Measurements from ENCODE around the gene KRTAP9-7. TPM values are rescaled to one million over a fixed set of nuclear protein-coding genes. Genes with fewer than 3 reads are reported as not detected.
"Not testable (repeated sequence)": the region's sequence is repeated elsewhere in the genome, so short reads cannot be mapped to it uniquely, and the experiment has no call there.

KRTAP9-7 gene
- total and polyA plus RNA-seq, 2 experiments from 2014 or later, result not detected

DNA sequence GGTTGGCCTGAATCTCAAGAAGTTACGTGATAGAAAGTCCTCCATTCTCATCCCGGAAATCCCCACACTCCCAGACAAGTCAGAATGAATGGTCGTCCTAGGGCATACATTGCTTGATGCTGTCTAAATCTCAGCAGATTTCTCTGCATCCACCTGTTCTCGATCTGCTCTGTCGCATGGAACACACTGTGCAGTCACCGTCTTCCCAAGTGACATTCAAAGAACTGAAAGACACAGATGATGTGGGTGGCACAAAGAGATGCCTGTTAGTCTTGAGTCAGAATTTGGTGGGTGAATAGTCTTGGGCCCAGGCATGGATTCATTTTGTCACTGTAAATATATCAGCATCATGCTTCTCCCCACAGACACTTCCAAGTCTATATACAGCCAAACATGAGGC is 43.8 kb upstream of the KRTAP9-7 start:
- Histone ChIP-seq H3F3A (replicated peaks; ENCODE audit: low read depth) (no peaks in the 10 kb centered on the region), H2AFZ (no peak overlapping the region), H3K79me2 (replicated peaks; ENCODE audit: insufficient read depth) (no peaks in the 10 kb centered on the region), H3K27ac (ENCODE audit: low read depth) (no peak overlapping the region), H3K36me3 (ENCODE audit: insufficient read depth) (no peaks in the 10 kb centered on the region), H3K4me3 (no peak overlapping the region), H3K4me1 (ENCODE audit: insufficient read depth) (no peaks in the 10 kb centered on the region), H3K27me3 (ENCODE audit: insufficient read depth) (no peaks in the 10 kb centered on the region), H3K4me2 (no peak overlapping the region), H3K9me2 (ENCODE audit: insufficient read depth) (no peaks in the 10 kb centered on the region), H4K20me1 (replicated peaks; ENCODE audit: insufficient read depth) (no peaks in the 10 kb centered on the region)
- no peaks in the 10 kb centered on the region for H3K9me3 Mint-ChIP-seq
- H3K4me1 Mint-ChIP-seq, result no peaks in the 10 kb centered on the region
- TF ChIP-seq, protein P1, sequence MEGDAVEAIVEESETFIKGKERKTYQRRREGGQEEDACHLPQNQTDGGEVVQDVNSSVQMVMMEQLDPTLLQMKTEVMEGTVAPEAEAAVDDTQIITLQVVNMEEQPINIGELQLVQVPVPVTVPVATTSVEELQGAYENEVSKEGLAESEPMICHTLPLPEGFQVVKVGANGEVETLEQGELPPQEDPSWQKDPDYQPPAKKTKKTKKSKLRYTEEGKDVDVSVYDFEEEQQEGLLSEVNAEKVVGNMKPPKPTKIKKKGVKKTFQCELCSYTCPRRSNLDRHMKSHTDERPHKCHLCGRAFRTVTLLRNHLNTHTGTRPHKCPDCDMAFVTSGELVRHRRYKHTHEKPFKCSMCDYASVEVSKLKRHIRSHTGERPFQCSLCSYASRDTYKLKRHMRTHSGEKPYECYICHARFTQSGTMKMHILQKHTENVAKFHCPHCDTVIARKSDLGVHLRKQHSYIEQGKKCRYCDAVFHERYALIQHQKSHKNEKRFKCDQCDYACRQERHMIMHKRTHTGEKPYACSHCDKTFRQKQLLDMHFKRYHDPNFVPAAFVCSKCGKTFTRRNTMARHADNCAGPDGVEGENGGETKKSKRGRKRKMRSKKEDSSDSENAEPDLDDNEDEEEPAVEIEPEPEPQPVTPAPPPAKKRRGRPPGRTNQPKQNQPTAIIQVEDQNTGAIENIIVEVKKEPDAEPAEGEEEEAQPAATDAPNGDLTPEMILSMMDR (conservative IDR thresholded peaks at IDR 0.05; ENCODE audit: low read depth in 2 of 2), result no peak
- TF ChIP-seq ZNF114 (CRISPR knock-in tag; IDR thresholded peaks at IDR 0.05), result no peak
- no peak for TF ChIP-seq NANOG (IDR thresholded peaks at IDR 0.05; ENCODE audit: borderline replicate concordance)
- TF ChIP-seq EZH2 (IDR thresholded peaks at IDR 0.05; ENCODE audit: low read depth, unreplicated experiment), result no peak
- no peak for TF ChIP-seq STAT1 (IDR thresholded peaks at IDR 0.05; ENCODE audit: unreplicated experiment)
- TF ChIP-seq POLR2AphosphoS5 (IDR thresholded peaks at IDR 0.05; ENCODE audit: low read depth), result no peak
- no peak overlapping the region for H3K4me3 Mint-ChIP-seq
- DNase-seq (ENCODE audit: low spot score) (no peak), ATAC-seq (no peak)
- no peak overlapping the region for H3K27ac Mint-ChIP-seq
- H3K27me3 Mint-ChIP-seq (ENCODE audit: insufficient read depth, low read depth, poor library complexity), result no peaks in the 10 kb centered on the region
- no peaks in the 10 kb centered on the region for H3K36me3 Mint-ChIP-seq (ENCODE audit: low read depth)

DNA sequence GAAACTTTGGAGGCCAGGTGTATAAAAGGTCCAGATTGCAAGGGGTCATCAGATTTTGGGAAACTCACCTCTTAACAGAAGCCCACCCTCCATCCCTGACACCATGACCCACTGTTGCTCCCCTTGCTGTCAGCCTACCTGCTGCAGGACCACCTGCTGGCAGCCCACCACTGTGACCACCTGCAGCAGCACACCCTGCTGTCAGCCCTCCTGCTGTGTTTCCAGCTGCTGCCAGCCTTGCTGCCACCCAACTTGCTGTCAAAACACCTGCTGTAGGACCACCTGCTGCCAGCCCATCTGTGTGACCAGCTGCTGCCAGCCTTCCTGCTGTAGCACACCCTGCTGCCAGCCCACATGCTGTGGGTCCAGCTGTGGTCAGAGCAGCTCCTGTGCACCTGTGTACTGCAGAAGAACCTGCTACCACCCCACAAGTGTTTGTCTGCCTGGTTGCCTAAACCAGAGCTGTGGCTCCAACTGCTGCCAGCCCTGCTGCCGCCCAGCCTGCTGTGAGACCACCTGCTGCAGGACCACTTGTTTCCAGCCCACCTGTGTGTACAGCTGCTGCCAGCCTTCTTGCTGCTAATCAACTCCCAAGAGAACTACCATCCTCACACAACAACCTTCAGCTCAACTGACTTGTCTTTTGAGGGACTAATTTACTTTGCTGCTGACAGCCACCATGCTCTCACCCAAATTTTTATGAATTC is 42.9 kb upstream of the KRTAP9-7 start, which contains the start of gene KRTAP9-3:
KRTAP9-3 (plus strand) TSS at position 51 of the 707 bp plus-strand sequence; CDS start at position 104, 53 bp downstream.
- H3K4me3 ChIP-seq; H3K79me2 ChIP-seq (replicated peaks; ENCODE audit: insufficient read depth); H3F3A ChIP-seq (replicated peaks; ENCODE audit: low read depth); H4K20me1 ChIP-seq (replicated peaks; ENCODE audit: insufficient read depth); ATAC-seq; H3K27me3 ChIP-seq (ENCODE audit: insufficient read depth); H2AFZ ChIP-seq; H3K4me2 ChIP-seq; H3K4me1 ChIP-seq (ENCODE audit: insufficient read depth); DNase-seq (ENCODE audit: low spot score); H3K27me3 Mint-ChIP-seq (ENCODE audit: insufficient read depth, low read depth, poor library complexity); H3K27ac Mint-ChIP-seq; H3K9me3 Mint-ChIP-seq; H3K4me1 Mint-ChIP-seq; H3K36me3 Mint-ChIP-seq (ENCODE audit: low read depth); H3K9me2 ChIP-seq (ENCODE audit: insufficient read depth); H3K36me3 ChIP-seq (ENCODE audit: insufficient read depth); H3K4me3 Mint-ChIP-seq; H3K27ac ChIP-seq (ENCODE audit: low read depth): not testable (repeated sequence)

DNA sequence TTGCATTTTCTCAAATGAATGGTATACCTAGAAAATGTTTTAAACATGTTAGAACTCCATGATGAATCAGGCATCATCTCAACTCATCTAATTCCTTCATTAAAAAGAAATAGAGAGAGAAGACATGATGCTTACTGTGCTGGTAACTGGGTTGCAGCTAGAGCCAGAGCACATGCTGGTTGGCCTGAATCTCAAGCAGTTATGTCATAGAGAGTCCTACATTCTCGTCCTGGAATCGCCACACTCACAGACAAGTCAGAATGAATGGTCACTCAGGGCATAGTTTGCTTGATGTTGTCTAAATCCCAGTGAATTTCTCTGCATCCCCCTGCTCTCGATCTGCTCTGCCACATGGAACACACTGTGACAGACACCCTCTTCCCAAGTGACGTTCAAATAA is 38.4 kb upstream of the KRTAP9-7 start:
- H3K4me1 Mint-ChIP-seq; H3K4me3 ChIP-seq; H3K27me3 ChIP-seq (ENCODE audit: insufficient read depth); H3K4me2 ChIP-seq; H3K27me3 Mint-ChIP-seq (ENCODE audit: insufficient read depth, low read depth, poor library complexity); H3K4me1 ChIP-seq (ENCODE audit: insufficient read depth); H3K27ac Mint-ChIP-seq; ATAC-seq; DNase-seq (ENCODE audit: low spot score); H3K9me2 ChIP-seq (ENCODE audit: insufficient read depth); H3K36me3 Mint-ChIP-seq (ENCODE audit: low read depth); H3F3A ChIP-seq (replicated peaks; ENCODE audit: low read depth); H3K4me3 Mint-ChIP-seq; H3K79me2 ChIP-seq (replicated peaks; ENCODE audit: insufficient read depth); H3K27ac ChIP-seq (ENCODE audit: low read depth); H3K36me3 ChIP-seq (ENCODE audit: insufficient read depth); H4K20me1 ChIP-seq (replicated peaks; ENCODE audit: insufficient read depth); H2AFZ ChIP-seq: not testable (repeated sequence)
- peaks cover 11% of the 10 kb centered on the region for H3K9me3 Mint-ChIP-seq

DNA sequence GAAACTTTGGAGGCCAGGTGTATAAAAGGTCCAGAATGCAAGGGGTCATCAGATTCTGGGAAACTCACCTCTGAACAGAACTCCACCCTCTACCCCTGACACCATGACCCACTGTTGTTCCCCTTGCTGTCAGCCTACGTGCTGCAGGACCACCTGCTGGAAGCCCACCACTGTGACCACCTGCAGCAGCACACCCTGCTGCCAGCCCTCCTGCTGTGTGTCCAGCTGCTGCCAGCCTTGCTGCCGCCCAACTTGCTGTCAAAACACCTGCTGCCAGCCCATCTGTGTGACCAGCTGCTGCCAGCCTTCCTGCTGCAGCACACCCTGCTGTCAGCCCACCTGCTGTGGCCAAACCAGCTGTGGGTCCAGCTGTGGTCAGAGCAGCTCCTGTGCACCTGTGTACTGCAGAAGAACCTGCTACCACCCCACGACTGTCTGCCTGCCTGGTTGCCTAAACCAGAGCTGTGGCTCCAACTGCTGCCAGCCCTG is 37.5 kb upstream of the KRTAP9-7 start, which contains the start of gene KRTAP9-8:
KRTAP9-8 (plus strand) TSS at position 51 of the 489 bp plus-strand sequence; CDS start at position 104, 53 bp downstream.
- not testable (repeated sequence) for ATAC-seq; H4K20me1 ChIP-seq (replicated peaks; ENCODE audit: insufficient read depth); H3K27me3 ChIP-seq (ENCODE audit: insufficient read depth); H3K4me2 ChIP-seq; H3K4me1 ChIP-seq (ENCODE audit: insufficient read depth); H3K4me3 Mint-ChIP-seq; H3K9me2 ChIP-seq (ENCODE audit: insufficient read depth); H3F3A ChIP-seq (replicated peaks; ENCODE audit: low read depth); H3K27me3 Mint-ChIP-seq (ENCODE audit: insufficient read depth, low read depth, poor library complexity); H2AFZ ChIP-seq; H3K27ac Mint-ChIP-seq; DNase-seq (ENCODE audit: low spot score); H3K36me3 ChIP-seq (ENCODE audit: insufficient read depth); H3K79me2 ChIP-seq (replicated peaks; ENCODE audit: insufficient read depth); H3K4me1 Mint-ChIP-seq; H3K36me3 Mint-ChIP-seq (ENCODE audit: low read depth); H3K27ac ChIP-seq (ENCODE audit: low read depth); H3K4me3 ChIP-seq
- H3K9me3 Mint-ChIP-seq, result peaks cover 11% of the 10 kb centered on the region

DNA sequence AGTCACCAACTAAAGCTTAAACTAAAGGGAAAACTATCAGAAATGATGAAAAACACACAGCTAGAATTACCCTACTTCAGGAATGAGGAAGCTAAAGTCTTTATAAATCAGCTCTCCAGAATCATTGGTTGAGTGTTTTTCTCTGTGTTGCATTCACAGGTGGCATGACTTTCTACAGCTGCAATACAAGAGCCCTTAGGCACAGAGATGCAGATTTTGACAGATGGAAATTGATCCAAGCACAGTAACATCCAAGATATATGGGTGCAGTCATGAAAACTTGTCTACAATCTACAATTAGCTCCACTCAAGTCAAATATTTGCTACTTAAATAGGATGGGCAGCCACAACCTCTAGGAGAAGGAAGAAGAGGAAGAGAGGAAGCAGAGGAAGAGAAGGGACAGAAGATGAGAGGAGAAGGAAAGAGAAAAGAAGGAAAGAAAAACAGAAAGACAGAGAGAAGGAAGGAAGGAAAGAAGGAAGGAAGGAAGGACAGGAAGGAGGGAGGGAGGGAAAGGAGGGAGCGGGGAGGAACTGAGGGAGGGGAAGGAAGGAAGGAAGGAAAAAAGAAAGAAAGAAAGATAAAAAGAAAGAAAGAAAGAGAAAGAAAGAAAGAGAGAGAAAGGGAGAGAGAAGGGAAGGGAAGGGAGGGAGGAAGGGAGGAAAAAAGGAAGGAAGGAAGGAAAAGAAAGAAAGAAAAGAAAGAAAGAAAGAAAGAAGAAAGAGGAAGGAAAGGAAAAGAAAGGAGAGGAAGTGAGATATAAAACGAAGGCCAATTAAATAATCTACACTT is 28.3 kb upstream of the KRTAP9-7 start:
- not testable (repeated sequence) for H3K9me2 ChIP-seq (ENCODE audit: insufficient read depth); H4K20me1 ChIP-seq (replicated peaks; ENCODE audit: insufficient read depth); H3K36me3 Mint-ChIP-seq (ENCODE audit: low read depth); H3K27me3 Mint-ChIP-seq (ENCODE audit: insufficient read depth, low read depth, poor library complexity); H3K79me2 ChIP-seq (replicated peaks; ENCODE audit: insufficient read depth); ATAC-seq; H3K27ac Mint-ChIP-seq; H3F3A ChIP-seq (replicated peaks; ENCODE audit: low read depth); H3K4me3 ChIP-seq; H3K9me3 Mint-ChIP-seq; H3K27ac ChIP-seq (ENCODE audit: low read depth); DNase-seq (ENCODE audit: low spot score); H3K4me3 Mint-ChIP-seq; H3K4me2 ChIP-seq; H3K4me1 Mint-ChIP-seq; H3K36me3 ChIP-seq (ENCODE audit: insufficient read depth); H2AFZ ChIP-seq; H3K27me3 ChIP-seq (ENCODE audit: insufficient read depth); H3K4me1 ChIP-seq (ENCODE audit: insufficient read depth)

Data from GM23338 (cell line).